NCI-H345 treated with DMSO at 0.1 percent for 48 hours (cell line): ENCODE results near the gene IGHMBP2.
"Not testable (repeated sequence)": the region's sequence is repeated elsewhere in the genome, so short reads cannot be mapped to it uniquely, and the experiment has no call there.

ENCODE experiments used
- DNase-seq: peaks from one replicate; lab custom pipeline; 2025; ENCODE audit not compliant: unreplicated experiment; lab: John Stamatoyannopoulos, UW

The IGHMBP2 gene

DNA sequence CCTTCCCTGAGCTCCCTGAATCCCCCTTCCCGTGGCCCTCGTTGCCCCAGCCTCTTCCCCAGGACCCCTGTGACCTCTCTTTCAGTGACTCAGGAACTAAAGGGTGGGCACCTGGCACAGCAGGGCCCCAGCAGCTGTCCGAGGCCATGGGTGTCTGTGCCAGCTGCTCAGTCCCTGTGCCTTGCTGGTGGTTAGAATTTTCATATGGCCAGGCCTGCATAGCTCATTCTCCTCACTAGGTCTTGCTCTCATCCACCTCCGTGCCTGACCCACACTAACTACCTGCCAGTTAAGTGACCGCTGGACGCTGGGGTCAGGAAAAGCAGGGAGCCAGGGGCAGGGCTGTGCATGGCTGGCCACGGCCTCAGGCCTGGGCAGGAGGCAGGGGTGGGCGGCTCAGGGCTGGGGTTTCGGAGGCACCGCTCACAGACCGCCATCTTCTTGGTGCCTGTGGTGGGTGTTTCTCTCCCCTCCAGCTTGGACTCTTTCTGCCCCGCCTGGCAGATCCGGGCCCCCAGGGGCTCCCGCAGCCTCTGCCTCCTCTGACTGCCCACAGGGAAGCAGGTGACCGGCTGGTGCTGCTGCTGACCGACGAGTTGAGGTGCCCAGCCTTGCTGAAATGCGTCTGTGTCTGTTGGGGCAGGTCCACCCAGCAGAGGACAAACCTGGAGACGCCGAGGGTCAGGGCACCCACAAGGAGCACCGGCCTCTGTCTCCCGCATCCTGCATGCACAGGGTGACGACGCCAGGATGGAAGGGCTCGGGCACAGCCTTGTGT is 56.8 kb downstream of the IGHMBP2 start:
- DNase-seq: no peak

DNA sequence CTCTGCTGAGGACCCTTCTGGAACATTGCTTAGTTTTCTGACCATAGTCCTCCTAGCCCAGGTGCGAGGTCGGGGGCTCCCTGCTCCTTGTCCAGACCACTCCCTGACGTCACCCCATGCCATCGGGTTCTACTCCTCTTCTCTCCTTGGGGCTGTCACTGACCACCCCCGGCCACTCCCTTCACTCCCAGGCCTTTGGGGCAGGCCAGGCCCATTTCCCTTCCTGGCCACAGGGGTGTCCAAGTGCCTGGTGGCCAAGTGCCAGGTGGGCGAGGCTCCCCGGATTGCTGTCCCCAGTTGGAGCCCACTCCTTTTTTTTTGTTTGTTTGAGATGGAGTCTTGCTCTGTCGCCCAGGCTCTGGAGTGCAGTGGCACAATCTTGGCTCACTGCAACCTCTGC is 57.6 kb downstream of the IGHMBP2 start:
- DNase-seq: no peak

DNA sequence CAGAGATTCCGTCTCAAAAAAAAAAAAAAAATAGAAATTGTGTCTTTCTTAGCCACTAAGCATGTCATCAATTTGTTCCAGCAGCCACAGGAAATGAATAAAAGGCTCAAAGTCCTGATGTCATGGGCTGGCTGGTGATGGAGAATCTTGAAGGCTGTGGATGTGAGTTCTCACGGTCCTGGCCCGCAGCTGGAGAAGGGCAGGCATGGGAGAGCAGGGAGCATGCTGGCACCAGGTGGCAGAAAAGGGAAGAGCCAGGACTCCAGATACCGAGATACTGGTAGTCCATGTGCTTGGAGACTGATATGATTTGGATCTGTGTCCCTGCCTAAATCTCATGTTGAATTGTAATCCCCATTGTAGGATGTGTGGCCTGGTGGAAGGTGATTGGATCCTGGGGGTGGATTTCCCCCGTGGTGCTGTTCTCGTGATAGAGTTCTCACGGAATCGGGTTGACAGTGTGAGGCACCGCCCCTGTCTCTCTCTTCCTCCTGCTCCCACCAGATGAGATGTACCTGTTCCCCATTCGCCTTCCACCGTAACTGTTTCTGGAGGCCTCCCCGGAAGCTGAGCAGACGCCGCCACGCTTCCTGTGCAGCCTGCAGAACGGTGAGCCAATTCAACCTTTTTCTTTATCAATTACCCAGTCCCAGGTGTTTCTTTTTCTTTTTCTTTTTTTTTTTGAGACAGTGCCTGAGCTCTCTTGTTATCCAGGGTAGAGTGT is 59.0 kb downstream of the IGHMBP2 start:
- DNase-seq: no peak

GRCh38 chr11:68963779-68964178 is 60.1 kb downstream of the IGHMBP2 start:
- DNase-seq: no peak

DNA sequence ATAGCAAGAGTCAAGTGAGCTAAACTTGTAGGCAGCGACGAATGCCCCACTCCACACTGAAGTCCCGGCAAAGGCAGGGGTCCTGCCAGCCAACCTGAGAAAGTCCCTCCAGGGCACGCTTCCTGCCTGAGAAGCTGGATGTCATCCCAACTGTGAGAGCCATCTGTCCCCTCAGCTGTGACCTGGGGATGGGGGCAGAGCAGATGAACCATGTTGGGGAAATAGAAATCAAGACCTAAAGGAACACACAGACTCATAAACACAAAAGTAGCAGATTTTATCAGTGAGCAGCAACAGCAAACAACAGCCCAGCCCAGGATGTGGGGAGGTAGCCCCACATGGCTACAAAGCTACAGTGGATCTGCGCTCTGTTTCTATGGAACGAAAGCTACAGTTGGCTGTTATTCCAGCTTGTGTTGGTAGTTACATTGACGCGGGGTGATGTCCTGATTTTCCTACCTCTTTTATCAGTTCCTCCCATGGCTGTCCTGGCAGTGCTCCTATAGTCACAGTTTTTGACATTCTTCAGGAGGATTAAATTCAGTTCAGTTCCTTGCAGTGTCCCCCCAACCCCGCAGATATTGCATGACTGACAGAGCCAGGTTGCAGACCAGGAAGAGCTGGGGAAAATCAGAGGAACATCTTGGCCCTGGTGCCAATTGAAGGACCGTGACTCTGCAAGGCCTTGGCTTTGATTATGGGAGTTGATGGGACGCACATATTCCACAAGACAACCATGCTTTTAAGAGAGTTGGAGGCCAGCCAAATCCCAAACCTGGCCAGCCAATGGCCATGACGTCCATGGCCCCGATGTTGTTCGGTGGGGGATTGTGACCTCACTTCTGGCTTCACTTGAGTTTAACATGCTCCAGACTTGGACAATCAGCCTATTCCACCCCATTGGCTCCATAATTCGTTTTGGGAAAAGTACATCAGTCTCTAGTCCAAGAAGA is 62.5 kb downstream of the IGHMBP2 start:
- no peak for DNase-seq

DNA sequence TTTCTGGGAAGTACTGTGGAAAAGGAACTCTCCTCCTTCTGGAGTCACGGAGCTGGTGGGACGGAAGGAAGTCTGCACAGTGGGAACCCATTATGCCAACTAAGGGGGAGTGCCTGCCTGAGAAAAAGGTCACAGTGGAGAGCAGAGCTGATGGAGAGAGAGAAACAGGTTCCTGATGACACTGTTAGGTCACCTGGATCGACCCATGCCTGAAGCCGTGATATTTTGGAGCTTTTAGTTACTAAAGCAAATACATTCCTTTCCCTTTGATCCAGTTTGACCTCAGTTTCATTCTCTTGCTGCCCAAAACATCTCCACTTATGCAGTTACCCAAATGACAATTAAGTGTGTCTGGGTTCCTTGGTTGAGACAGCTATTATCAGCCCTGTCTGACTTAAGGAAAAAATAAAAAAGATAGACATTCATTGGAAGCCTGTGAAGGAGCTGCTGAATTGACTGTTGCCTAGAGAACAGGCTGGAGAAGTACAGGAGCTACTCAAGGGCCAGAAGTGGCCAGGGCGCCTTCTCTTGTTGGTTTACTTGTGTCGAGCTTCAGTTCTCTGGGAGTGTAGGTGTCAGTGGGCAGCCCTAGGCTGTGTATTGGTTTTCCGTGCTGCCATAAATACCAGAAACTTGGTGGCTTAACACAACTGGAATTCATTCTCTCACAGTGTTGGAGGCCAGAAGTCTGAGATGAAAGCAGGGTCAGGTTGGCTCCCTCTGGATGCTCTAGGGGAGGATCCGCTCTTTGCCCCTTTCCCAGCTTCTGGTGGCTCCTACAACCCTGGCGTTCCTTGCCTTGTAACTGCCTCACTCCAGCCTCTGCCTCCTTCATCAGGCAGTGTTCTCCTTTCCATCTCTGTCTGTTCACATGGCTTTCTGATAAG is 63.4 kb downstream of the IGHMBP2 start:
- no peak for DNase-seq

- no peak for DNase-seq
These were observed 64.9 kb downstream of the IGHMBP2 start for GRCh38 chr11:68968306-68969250.

DNA sequence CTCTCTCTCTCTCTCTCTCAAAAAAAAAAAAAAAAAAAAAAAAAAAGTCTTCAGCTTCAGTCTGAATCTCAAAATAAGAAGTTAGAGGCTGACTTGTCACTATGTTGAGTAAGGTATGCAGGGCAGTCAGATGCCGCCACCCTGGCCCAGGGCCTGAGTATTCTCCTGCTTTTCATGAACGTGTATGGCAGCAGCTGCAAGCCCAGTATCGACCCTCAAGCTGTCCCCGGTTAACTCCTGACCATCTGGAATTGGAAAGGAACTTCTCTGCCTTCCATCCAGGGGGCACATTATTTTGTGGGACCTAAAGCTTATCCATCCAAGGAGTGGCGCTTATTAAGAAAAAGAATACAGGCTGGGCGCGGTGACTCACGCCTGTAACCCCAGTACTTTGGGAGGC is 65.7 kb downstream of the IGHMBP2 start:
- no peak for DNase-seq

GRCh38 chr11:68970921-68971636 is 67.4 kb downstream of the IGHMBP2 start:
- no peak for DNase-seq

GRCh38 chr11:68973219-68973618 is 69.5 kb downstream of the IGHMBP2 start:
- no peak for DNase-seq

- DNase-seq: not testable (repeated sequence)
These were observed 70.0 kb downstream of the IGHMBP2 start for GRCh38 chr11:68973706-68974105.

GRCh38 chr11:68974421-68975194 is 70.9 kb downstream of the IGHMBP2 start:
- DNase-seq: no peak

GRCh38 chr11:68976095-68976494 is 72.4 kb downstream of the IGHMBP2 start:
- DNase-seq: no peak

DNA sequence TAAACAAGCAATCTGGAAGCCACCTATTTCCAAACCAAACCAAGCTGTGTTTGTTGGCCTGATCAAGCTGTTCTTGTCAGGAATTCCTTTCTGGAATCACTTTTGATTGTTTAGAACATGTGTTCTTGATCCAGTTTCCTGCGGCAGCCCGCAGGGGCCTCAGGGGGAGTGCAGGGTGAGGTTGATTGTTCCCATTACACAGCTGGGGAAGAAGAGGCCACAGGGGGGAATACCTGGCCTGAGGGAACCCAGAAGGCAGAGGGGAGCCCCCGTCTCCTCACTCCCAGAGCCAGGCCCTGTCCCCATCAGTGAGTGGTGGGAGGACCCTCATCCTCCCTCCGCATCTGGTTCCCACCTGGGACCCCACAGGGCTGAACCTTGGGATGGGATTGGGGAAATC is 72.9 kb downstream of the IGHMBP2 start:
- no peak for DNase-seq

DNA sequence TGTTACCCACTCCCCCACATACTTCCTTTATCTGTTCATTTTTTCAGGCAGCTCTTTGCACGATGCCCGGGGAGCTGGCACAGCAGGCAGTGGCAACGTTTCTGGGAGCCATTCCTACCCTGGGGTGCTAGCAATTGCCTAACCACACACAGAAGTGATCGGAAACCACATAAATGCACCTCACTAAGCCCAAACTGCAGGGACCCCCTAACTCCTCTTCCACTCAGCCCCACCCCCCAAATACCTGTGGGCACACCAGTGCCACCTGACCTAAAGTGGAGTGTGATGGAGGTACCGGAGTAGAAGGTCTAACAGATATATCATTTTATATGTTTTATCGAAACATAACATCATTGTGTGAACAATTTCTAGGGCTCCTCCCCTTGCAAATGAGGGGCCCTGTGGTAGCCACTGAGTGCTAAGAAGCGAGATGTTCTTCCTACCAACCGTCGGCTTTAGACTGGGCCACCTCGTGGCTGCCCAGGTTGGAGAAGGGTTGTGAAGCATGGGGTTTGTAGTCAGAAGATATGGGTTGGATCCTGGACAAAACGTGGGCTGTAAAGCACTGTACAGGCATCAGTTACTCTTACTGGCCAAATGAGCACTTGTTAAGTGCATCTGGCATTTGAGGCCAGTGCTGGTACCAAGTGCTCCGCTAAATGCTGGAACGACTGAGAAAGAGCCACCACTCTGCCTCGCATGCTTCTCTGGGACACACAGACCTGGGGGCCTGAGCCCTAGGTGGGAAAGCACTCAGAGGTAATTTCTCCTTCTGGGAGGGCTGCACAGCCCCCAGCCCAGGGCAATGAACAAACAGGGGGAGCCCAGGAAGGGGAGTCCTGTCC is 74.3 kb downstream of the IGHMBP2 start:
- no peak for DNase-seq

DNA sequence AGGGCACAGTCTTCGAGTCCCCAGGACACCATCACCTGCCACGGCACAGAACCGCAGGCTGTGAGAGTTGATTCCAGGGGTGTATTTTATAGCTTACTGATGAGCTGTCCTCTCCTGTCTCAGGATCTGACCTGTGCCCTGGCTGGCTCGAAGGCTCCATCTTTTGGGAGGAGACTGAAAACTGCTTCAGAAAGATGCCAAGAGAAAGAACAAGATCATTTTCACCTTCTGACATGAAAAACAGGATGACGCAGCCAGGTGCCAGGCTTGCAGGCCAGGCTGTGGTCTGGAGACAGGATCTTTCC is 74.9 kb downstream of the IGHMBP2 start:
- DNase-seq: no peak

DNA sequence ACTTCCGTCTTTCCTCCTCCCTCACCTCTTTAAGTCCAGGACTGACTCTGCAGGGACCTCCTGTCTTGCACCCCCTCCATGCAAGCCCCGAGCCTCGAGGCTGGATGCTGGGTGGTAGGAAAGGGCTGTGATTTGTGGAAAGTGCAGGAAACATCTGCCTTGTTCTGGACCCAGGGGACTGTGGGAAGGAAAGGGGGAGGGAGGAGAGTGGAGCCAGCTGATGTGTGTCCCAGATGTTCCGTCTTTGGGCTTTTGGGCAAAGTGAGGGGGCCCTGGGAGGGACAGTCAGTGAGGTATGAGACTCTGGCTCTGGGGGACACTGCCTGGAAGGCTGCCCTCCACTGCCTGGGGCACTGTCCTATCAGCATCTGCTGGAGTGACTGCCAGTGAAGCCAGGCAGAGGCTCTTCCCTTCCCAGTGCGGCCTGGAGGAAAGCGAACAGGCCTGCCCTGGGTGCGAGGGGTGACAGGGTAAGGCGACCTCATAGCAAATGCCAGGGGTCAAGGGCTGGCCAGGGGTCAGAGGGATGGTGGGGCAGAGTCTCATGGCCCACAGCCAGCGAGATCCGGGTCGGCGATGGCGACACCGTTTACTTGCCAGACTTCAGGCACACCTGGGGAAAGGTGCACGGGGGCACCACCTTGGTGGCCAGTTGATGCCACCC is 75.4 kb downstream of the IGHMBP2 start:
- DNase-seq: no peak
